ENCODE results near the gene LYL1.

Gene LYL1

DNA sequence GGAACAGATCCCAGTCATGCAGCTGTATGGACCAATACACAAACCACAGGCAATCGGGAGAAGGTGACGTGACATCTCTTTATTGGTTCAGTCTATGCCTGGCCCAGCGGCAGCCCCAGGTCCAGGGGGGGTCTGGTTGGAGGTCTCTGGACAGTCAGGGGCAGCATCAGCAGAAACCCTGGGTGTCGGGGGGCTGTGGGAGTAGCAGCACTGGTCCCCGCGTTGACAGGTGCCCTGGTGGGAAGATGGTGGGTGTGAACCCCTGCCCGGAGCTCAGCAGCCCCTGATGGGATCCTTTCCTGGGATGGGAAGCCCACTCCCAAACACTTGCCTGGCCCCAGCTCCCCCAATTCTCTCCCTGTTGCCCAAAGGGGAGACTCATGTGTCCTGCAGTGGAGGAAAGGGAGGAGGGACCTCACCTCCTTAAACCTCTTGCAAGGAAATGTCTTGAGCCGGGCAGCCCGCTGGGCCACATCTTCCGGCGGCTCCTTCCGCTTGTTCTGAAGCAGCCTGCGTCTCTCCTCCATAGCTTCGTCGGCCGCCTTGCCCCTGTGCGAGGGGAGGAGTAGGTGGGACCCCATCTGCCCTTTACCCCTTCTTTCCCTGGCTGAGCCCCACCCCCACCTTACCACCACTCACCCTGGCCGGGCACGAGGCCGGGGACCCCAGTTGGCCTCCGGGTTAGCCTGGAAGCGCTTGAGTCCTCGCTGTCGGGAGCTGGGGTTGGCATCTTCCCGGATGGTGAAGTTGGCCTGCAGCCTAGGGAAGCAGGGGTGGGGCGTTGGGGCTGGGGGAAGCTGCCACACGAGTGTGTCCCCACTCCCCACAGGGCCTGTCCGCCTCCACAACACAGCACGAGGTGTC lies 2.4 kb upstream of the LYL1 start:
- no peak for DNase-seq (ENCODE audit: low spot score)

DNA sequence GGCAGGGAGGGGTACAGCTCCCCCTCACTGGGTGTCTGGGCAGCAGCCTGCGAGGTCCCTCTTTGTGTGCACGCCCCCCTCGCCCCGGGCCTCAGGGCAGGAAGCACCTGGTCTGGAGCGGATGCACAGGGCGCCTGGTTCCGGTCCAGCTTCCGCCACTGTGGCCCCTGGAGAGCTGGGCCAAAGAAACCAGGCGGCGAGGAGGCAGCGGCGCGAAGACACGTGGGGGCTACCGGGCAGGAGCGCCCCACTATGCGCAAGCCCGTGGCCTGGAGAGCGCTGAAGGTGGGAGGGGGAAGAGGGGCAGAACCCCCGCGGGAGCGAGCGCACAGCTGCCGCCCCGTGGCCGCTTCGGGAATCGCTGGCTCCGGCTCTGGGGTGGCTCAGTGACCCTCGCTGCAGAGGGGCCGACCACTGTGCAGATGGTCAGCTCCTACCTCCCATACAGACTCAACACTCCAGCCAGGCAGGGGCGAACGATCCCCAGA lies 1.7 kb upstream of the LYL1 start:
- peak; percentile 71 for DNase-seq (ENCODE audit: low spot score)

- DNase-seq (ENCODE audit: low spot score), result no peak
Observed at GRCh38 chr19:13103581-13104359, 1.1 kb upstream of the LYL1 start.

DNA sequence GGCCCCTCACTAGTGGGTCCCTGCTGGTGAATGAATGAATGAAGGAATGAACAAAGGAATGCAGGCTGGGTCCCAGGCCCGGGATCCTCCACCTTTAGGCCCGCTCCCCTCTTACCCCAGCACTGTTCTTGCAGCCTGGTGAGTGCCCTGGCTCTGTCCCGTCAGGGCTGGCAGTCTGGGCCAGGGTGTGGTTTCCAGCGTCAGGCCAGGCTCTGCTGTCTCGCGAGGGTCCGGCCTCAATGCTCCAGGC lies 317 bp downstream of the LYL1 start:
- DNase-seq (ENCODE audit: low spot score), result no peak

- DNase-seq (ENCODE audit: low spot score), result no peak
Observed at GRCh38 chr19:13101590-13102415, 855 bp downstream of the LYL1 start.

DNA sequence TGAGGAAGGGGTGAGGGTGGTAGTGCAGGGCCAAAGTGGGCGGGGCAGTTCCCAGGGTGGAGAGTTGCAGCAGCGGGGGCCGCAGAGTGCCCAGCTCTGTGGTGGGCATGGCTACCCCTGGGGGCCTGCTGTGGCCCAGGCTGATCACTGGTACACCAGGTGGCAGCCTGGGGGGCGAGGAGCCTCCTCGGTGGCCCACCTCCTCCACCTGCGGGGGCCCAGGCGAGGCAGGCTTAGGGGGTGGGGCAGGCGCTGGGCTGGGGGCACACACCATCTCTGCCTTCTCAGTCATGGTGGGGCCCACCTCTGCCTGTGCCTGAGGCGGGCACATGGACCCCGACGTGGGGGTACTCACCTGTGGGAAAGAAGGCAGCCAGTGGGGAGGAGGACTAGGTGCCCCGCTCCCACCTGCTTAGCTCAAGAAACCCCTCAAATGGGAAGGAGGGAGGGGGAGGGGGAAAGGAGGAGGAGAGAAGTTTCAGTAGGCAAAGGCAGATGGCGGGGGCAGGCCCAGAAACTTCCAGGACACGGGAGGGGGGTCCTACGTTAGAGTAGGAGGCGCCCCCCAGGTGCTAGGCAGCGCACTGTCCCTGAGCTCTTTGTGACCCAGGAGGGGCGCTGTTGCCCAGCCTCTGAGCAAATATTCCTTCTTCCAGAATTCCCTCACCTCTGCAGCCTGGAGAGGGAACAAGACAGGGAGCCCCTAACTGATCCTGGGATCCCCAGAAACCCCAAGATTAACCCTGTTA lies 1.6 kb downstream of the LYL1 start:
- no peak for DNase-seq (ENCODE audit: low spot score)

DNA sequence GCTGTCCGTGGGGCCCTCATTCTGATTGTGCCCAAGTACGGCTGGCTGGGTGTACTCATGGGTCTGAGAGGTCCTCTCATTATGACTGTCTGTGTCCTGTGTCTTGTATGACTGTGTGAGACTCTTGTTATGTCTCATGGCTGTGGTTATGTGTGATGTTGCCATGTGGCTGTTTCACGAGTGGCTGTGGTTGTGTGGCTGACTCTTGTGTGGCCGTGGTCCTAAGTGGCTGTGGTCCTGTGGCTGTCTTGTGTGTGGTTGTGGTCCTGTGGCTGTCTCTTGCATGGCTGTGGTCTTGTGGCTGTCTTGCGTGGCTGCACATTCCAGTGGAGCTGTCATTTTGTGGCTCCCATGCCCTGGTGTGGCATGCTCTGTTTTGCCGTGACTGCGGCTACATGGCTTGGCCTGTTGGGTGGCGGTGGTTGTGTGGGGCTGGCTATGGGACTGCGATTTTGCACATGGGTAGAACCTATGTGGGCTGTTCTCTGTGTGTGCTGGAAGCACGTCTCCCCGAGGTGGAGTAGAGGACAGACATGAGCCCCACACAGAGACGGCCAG lies 2.5 kb downstream of the LYL1 start:
- DNase-seq (ENCODE audit: low spot score), result no peak

DNA sequence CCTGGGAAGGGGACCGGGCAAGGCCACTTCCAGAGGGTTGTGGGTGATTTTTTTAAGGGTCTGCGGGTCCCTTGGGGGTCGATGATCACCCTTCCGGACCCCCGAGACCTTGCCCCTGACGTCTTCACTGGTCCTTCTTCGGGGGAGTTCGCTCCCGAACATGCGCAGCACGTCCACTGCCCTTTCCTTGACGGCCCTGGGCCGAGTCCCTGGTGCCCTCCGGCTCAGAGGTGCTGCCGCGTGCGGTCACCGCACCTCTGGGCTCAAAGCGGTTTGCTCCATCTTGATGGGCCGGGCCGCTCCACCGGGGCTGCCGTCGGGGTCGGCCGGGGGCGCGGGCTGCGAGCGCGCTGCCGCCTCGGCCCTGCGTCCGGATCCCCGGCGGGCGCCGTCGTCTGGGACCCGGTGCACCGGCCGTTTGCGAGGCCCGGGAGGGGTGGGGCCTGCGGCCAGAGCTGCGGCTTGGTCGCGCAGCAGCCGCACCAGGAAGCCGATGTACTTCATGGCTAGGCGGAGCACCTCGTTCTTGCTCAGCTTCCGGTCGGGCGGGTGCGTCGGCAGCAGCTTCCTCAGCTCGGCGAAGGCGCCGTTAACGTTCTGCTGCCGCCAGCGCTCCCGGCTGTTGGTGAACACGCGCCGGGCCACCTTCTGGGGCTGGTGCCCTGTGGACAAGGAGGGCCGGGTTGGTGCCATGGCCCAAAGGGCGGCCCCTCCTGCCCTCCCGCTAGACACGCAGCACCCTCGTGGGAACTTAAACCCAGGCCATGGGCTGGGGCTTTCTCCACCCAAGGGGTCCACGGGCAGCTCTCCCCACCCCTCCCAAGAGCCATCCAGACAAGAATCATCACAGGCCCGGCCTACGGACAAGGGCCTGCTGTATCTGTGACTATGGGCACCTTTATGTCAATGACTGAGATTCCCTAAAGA lies 3.3 kb downstream of the LYL1 start:
- DNase-seq (ENCODE audit: low spot score), result no peak

DNA sequence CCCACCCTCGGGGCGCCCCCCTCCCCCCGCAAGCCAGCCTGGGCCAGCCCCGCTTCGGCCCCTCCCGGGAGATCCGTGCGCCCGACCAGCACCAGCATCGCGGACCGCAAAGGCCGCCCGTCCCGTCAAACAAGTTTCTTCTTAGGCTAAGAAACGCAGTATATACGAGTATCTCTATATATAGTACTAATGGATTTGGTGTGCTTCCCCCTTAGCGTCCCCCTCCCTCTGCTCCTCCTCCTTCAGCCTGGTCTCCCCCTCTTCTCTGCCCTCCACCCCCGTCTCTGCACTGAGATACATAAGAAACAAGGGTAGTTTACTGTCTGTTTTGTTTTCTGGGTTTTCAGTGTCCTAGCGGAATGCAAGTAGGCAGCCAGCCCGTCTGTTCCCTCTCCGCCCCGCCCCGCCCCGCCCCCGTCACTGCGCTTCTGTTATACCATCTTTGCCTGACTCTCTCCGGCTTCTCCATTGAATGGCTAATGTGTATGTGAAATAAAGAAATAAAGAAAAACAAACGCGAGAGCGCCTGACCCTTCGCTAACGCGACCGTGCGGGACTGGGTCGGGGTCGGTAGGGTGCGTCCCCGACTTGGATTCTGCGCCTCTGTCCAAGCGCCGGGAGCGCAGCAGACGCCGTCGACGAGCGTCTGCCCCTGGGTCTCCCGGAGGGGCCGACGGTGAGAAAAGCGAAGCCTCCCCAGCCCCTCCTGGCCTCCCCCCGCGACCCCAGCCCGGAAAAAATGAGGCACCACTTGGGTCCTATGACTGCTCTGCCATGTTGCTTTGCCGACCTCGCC lies 4.2 kb downstream of the LYL1 start:
- no peak for DNase-seq (ENCODE audit: low spot score)

DNA sequence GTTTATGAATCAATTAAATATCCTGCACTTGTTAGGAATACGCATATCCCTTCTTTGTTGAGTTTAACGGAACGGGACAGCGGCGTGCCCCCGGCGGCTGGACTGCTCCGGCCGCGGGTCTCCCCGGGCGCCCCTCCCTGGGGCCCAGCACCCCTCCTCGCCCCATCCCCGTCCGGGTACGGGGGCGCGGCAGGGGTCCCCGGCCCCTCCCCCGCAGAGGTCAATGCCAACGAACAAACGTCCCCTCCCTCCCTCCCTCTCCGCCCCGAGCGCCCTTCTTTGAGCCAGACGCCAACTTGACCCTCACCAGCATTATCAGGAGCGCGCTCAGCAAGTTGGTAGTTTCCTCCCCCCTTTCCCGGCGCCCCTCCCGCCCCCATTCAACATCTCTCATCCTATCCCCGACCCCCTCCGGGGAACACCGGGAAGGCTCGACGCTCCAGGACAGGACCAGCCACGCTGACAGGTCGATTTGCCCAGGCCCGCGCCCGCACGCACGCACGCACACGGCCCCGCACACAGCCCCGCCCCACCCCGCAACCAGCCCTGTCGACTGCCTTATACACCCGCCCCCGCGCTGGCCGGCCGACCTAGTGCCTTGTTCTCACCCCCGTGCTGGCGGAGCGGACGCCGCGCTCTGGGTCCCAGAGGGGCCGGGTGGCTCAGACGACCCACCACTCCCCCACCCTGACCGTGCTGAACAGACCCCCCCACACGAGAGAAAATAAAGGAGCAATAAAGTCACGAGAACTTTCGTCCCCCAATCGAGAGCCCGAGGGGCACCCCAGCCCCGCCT lies 5.0 kb downstream of the LYL1 start:
- no peak for DNase-seq (ENCODE audit: low spot score)

- DNase-seq (ENCODE audit: low spot score), result no peak
Observed at GRCh38 chr19:13097033-13097462, 5.6 kb downstream of the LYL1 start.

DNA sequence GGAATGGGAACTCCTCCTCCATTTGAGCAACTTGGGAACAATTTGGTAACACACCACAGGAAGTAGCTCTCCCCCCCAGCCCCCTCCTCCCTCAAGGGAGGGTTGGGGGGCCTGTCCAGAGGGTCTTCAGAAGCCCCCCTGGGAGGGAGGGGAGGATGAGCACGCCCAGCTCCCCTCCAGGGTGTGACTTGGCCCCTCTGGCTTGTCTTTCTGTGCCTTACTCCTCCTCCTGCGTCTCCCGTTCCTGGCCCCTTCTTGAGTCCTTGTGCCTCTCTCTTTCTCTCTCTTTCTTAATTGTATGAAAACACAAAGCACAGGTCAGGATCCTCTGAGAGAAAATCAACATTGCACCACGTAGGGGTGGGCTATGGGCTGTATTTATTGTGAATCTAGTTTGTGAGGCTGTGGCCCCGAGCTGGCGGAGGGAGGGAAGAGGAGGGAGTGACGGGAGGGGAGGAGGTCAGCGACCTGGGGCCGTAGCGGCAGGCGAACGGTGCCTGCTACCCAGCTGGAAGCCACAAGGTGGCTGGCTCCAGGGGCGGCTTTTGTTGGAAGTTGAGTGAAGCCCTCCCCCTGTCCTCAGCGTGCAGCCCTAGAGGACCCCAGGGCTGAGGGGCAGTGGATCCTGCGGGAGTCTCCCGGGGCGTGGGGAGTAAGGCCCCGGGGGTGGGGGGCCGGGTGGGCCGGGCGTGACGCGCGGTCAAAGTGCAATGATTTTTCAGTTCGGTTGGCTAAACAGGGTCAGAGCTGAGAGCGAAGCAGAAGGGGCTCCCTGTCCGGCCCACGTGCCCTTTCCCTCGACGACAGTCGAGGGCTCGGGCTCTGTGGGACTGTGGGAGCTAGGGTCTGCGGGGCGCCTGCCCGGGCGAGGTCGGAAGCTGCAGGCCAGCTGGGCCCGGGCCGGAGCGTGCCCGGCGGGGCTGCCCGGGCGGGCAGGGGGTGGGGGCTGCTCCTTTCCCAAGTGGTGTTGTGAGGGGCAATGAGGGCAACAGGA lies 6.4 kb downstream of the LYL1 start:
- no peak for DNase-seq (ENCODE audit: low spot score)

- no peak for DNase-seq (ENCODE audit: low spot score)
Observed at GRCh38 chr19:13095393-13095784, 7.3 kb downstream of the LYL1 start.

DNA sequence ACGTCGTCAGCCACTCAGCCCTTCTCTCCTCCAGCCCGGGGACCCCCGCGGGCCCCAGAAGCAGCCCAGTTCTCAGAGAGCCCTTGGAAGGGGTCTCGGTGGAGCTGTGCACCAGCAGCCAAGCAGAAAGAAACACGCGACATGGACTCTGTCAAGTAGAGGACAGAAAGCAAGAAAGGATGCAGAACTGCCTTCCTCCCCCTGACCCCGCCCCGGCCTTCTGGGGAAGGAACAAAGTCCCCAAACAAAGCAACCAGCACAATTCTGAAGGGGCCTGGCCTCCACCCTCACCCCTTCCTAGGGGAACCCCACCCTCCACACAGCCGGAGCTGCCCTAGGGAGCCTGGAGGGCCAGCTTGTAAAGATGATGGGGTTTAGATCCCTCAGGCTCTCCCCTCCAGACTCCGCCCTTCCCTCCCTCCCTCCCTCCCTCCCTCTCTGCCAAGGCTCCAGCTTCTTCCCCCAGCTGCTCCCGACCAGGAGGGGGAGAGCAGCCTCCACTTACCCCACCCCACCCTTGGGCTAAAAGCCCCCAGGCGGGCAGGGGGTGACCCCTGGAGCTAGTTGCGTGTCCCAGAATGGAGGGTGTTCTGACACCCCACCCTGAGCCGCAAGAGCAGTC lies 7.8 kb downstream of the LYL1 start:
- DNase-seq (ENCODE audit: low spot score), result no peak

DNA sequence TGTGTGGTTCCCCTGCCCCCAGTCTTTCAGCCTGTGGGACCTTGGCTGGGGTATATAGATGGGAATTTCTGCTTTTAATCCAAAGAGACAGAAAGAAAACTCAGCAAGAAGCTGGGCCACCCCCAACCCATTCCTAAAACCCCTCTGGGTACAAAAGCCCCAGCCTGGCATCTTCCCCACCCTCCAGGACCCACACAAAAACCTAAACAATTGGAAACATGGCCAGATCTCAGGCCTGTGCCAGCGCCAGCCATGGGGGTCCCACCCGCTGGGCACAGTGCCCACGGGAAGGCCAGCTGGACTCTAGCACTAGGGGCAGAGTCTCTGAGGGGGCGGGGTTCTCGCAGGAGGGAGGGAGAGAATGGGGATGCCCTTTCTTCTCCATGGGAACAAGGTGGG lies 8.6 kb downstream of the LYL1 start:
- no peak for DNase-seq (ENCODE audit: low spot score)

DNA sequence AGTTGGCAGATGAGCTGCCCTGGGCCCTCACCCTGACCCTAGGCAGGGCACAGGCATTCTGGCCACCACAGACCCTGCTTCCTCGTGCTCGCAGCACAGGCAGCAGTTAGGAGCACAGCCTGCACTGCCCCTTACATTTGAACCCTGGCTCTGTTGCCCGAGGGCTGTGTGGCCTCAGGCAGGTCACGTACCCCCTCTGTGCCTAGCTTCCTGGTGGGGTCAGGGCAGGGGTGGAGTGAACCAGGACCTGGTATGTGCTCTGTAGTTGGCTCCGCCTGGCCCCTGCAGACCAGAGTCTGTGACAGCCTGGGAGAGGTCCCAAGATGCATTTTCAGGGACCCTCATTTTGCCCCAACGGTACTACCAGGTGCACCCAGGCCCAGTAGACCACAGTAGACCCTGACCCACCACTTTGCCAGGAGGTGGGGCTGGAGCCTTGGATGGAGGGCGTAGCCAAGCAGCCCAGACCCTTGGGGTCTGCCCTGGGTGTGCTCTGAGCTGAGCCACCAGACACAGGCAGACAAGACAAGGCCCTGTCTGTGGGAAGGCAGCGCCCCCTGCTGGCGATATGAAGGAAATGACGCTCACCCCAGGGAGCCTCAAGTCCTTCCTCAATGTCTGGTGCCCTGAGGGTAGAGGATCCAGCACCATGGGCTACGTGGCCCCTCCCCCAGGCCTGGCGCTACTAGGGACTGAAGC lies 9.1 kb downstream of the LYL1 start:
- peak; percentile 96 for DNase-seq (ENCODE audit: low spot score)
